Fibroblast of gingiva (primary cell): Measurements from ENCODE around the gene ARL3.
A peak's percentile ranks its signal among the peaks of the same experiment; 100 is the strongest.
"Not testable (repeated sequence)": the region's sequence is repeated elsewhere in the genome, so short reads cannot be mapped to it uniquely, and the experiment has no call there.

ENCODE experiments used
- DNase-seq: peaks from one replicate; pipeline ENCODE4 v3.0.0-alpha.2; 2011; ENCODE audit warnings: low read depth

Gene ARL3

DNA sequence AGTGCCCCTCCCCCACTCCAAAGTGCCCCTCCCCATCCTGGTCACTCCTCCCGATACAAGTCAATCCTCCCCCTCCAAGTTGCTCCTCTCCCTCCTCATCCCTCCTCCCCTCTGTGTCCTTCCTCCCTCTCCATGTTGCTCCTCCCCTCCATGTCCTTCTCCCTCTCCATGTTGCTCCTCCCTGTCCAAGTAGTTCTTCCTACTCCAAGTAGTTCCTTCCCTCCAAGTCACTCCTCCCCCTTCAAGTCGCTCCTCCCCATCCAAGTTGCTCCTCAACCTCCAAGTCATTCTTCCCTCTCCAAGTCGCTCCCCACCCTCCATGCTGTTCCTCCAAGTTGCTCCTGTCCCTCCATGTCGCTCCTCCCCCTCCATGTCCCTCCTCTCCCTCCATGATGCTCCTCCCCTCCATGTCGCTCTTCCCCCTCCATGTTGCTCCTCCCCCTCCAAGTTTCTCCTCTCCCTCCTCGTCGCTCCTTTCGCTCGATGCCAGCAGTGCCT is 20.9 kb upstream of the ARL3 start:
- DNase-seq = peak; percentile 81

GRCh38 chr10:102732661-102733060 is 18.5 kb upstream of the ARL3 start:
- no peak for DNase-seq

DNA sequence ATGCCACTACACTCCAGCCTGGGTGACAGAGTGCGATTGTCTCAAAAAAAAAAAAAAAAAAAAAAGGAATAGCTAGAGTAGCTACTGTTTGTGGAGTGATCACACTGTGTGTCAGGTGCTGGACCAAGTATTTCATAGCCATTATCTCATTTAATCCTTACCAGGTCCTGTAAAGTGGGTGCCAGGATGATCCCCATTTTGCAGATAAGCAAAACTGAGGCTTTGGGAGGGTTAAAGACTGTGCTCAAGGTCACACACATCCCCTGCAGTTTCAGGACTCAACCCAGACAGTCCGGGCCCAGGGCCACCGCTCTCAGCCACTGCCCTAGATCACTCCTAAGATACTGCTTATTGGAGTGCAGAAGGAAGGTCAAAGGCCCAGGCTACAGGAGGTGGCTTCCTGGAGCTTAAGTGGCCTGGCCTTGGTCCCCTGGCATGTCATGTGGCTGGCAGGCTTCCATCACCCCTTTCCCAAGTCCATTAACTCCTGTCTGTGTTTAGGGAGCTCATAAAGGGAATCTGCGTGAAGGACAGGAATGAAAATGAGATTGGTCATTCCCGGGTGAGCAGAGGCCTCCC is 17.1 kb upstream of the ARL3 start:
- DNase-seq = no peak

DNA sequence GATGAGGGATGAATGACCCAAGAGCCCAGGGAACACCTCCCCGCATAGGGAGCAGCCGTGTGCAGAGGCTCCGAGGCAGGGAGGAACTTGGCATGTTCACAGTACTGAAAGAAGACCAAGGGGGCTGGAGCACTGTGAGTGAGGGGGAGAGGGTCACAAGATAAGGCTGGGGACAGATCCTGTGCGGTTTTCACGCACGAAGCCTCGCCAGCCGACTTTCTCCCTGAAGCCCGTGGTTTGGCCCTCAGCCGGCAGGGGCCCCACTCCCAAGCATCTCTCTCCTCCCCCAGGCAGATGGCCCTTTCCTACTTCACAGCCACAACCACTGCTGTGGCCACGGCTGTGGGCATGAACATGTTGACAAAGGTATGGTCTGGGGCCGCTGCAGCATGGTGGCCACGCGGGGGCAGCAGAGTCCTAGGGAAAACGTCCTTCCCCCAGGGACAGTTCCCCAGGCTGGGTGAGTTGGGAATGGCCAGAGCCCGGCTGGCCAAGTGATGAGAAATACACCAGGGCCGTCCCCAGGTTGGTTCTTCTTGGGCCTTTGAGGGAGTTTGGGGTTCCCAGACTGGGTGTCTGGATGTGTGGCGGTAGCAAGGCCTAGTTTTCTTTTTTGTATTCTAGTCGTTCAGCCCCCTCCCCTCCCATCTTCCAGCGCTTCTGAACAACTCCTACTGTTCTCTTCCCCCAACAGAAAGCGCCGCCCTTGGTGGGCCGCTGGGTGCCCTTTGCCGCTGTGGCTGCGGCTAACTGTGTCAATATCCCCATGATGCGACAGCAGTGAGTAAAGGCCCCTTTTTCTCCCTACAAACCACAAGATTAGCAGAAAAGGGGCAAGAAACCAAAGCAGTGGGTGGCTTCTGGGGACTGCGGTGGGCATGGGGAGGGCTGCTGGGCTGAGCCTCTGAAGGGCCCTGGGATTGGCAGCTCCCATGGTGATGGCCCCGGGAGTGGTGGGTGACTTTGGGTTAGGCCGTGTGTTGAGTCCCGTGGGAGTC is 15.1 kb upstream of the ARL3 start:
- peak; percentile 68 for DNase-seq

DNA sequence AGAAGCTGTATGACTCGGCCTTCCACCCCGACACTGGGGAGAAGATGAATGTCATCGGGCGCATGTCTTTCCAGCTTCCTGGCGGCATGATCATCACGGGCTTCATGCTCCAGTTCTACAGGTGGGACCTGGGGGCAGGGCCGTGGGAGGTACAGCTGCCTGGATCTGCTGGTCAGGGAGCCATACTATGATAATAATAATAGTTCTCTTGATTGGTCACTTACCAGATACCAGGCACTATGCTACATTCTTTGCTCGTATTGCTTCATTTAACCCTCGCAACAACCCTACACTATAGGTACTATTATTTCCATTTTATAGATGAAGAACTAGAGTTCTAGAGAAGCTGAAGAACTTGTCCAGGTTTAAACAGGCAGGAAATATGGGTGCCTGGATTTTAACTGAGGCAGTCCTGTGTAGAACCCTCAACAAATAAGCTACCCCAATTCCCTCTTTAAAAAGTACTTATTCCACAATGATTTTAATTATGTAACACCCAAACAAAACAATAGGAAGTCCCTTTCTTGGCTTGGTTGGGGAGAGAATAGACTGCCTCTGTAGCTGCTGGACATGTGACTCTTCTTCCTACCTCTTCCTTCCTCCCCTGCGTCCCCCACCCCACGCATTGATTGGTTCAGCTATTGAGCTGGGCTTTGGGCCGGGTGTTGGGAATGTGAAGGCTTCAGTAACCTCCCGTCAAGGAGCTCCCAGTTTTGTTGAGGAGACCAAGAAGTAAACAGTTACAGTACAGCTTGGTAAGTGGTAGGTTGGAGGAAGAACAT is 13.0 kb upstream of the ARL3 start:
- DNase-seq = no peak

DNA sequence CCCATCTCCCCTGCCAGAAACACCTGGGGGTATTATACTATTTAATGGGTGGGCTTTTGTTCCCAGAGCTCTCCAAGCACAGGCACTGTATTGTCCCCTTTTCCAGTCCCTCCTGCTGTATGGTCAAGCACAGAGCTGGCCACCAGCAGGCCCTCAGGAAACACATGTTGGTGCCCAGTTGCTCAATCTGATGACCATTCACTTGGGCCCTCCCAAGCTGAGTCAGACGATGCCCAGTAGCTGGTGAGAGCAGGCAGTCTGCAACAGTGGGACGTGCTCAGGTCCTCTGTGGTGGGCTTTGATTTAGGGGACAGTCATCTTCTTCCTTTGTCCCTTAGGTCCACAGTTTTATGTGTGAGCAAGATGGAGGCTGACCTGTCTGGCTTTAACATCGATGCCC is 12.1 kb upstream of the ARL3 start:
- peak; percentile 77 for DNase-seq

- DNase-seq = no peak
These were observed 9.8 kb upstream of the ARL3 start for GRCh38 chr10:102723989-102724388.

GRCh38 chr10:102721954-102722353 is 7.8 kb upstream of the ARL3 start:
- DNase-seq = no peak

GRCh38 chr10:102720775-102721301 is 6.6 kb upstream of the ARL3 start:
- no peak for DNase-seq

DNA sequence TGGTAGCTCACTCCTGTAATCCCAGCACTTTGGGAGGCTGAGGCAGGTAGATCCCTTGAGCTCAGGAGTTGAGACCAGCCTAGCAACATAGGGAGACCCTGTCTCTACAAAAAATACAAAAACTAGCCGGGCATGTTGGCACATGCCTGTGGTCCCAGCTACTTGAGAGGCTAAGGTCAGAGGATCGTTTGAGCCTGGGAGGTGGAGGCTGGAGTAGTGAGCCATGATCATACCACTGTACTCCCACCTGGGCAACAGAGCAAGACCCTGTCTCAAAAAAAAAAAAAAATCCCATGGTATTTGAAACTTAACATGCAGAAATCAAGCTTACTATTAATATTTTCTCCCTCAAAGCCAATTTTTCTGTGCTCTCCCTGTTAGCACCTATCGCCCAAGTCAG is 6.1 kb upstream of the ARL3 start:
- no peak for DNase-seq

DNA sequence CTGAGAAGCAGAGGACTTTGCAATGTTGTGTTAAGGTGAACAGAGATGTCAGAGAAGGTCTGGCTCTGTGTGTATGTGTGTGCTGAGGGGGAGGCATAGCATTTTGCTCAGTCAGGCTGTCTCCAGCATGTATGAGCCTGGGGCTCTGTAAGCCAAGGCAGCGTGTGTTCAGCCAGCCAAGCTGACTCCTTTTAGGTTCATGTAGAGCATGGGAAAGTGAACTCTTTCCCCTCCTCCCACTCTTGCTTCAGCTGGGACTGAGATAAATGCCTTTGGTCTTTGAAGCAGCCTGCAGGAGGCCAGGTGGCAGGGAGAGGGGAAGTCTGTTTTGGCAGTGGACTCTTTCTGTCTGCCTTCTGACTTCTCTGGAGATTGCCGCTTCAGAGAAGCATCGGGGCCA is 4.0 kb upstream of the ARL3 start:
- DNase-seq = peak; percentile 24

DNA sequence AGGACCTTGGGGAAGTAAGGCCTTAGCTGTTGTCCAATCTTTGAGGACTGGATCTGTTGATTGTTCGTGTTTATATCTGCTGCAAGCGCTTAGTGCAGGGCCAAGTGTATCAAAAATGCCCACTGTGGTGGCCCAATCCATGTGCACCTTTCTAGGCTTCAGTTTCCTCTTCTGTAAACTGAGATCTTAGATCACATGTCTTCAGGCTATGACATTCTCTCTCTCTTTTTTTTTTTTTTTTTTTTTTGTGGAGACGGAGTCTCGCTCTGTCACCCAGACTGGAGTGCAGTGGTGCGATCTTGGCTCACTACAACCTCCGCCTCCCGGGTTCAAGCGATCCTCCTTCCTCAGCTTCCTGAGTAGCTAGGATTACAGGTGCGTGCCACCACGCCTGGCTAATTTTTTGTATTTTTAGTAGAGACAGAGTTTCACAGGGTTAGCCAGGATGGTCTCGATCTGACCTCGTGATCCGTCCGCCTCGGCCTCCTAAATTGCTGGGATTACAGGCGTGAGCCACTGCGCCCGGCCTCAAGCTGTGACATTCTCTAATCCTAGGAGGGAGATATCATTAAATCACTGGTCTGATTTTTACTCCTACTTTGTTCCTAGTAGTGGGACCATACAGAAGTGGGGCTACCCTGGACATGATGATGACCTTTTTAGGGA is 2.8 kb upstream of the ARL3 start:
- DNase-seq = not testable (repeated sequence)

- DNase-seq = no peak
These were observed 1.7 kb upstream of the ARL3 start for GRCh38 chr10:102715880-102716279.

GRCh38 chr10:102714621-102715455 is 641 bp upstream of the ARL3 start, which contains the start of gene SFXN2:
Gene SFXN2, plus strand, starts transcription at chr10:102714636. Its CDS starts 12,001 bp downstream, at chr10:102726637.
- DNase-seq = no peak

DNA sequence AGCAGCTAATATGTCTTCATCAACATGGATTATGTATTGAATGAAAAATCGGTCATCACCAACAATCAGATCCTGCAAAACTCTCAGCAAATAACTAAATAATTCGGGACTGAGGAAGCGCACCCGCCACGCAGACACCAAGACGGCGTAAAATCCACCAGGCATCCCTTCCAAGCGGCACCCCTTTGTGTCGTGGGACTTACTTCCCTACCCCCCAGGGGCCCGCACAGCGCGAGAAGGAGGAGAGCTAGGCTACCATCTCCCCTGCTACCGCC is 721 bp downstream of the ARL3 start:
- no peak for DNase-seq

DNA sequence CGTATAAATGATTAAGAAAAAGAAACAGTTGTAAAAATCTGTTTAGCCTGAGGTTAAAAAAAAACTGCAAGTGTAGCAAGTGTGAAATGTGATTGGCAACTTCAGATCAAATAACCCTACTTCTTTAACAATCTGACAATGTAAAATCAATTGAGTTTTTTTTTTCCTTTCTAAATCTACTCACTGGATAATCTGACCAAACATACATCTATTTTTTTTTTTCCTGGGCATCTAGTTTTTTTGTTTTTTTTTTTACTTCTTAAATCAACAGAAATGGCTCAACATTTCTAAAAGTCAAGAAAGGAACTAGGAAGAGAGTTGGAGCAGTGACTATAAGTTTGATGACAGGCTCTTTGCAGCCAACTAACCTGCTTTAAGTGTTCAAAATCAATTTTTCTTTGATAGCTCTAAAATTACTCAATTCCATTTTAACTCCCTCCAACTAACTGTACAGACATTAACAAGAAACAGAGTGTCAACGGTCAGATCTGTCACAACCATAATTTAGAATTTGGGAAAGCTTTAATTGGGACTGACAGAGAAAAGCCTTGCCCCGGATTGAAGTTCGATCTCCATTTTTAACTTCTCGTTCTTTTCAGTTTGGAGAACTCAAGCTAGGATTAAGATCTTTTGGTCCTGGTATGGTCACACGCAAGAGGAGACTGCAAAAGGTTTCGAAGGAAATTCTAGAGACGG is 1.2 kb downstream of the ARL3 start:
- DNase-seq = no peak

DNA sequence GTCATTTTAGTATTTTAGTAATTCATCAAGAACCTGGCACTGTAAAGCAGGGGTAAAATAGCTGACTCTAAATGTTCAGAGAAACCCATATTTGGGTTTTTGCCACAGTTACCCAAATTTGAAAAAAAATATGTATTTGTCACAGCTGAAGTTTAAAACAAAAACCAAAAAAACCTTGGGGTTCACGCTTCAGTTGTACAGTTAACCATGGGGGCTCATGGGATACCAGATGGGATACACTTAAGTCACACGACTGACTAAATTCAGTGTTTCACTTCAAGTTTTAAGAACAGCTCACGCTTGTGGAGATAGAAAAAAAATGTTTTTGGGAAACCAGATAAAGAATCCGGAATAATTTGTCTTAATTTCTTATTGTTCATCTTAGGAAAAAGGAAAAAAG is 2.1 kb downstream of the ARL3 start:
- no peak for DNase-seq

GRCh38 chr10:102710609-102711008 is 3.6 kb downstream of the ARL3 start:
- DNase-seq = peak; percentile 57

- no peak for DNase-seq
These were observed 8.7 kb downstream of the ARL3 start for GRCh38 chr10:102705531-102705930.

GRCh38 chr10:102704915-102705314 is 9.3 kb downstream of the ARL3 start:
- no peak for DNase-seq
